ENCODE measurements around the gene OLFML3.
"Not testable (repeated sequence)": the region's sequence is repeated elsewhere in the genome, so short reads cannot be mapped to it uniquely, and the experiment has no call there.

Gene OLFML3

GRCh38 chr1:113990530-113990929 is 11.3 kb downstream of the OLFML3 start:
- DNase-seq (ENCODE audit: low read depth, low spot score) = no peak

DNA sequence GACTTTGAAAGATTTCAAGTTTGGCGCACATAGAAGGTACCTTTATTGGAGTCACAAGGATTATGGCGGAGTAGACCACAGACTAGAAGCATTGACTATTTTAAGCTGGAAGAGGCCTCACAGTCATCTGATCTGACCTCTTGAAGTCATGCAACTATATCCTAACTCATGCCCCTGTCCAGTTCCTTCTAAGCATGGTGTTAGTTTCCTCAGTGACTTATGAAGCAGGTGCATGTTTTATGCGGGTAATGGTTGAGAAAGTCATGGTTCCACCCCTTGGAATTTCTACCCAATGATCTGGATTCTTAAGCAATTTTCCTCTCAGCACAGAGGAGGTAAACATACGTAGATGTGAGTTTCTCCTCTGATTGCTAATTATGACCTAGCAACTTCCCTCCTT is 11.7 kb downstream of the OLFML3 start:
- no peak overlapping the region for H3K27ac ChIP-seq
- DNase-seq (ENCODE audit: low read depth, low spot score) = no peak

More at GRCh38 chr1:113990530-113990929, 11.3 kb downstream of the OLFML3 start:
- no peak overlapping the region for H3K27ac ChIP-seq

DNA sequence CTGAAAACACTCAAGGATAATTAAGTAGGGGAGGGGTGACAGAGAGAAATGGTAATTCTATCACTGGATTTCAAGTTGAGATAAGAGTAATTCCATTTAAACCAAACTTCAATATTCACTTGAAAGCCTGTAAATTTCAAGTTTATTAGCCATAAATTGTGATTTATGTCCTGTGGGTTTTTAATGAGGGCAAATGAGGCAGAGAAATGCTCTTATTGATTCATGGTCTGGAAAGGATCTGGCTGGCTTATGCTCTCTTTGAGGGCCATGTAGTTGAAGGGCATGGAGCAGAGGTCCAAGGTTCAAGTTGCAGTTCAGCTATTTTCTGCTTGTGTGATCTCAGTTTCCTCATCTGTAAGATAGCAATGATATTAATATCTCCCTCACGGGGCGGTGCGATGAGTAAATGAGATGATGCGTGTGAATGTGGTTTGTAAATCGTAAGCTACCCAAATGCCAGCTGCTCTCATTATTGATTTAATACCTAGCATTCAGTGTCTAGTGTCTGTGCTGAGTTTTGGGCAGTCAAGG is 12.3 kb downstream of the OLFML3 start:
- DNase-seq (ENCODE audit: low read depth, low spot score) = no peak
- H3K27ac ChIP-seq = no peak overlapping the region

- no peak overlapping the region for H3K27ac ChIP-seq
- no peak for DNase-seq (ENCODE audit: low read depth, low spot score)
Measured at GRCh38 chr1:113993072-113993471, 13.8 kb downstream of the OLFML3 start.

- DNase-seq (ENCODE audit: low read depth, low spot score) = no peak
- H3K27ac ChIP-seq = no peak overlapping the region
Measured at GRCh38 chr1:113993766-113994165, 14.5 kb downstream of the OLFML3 start.

GRCh38 chr1:113995382-113995781 is 16.1 kb downstream of the OLFML3 start:
- H3K27ac ChIP-seq = no peak overlapping the region
- no peak for DNase-seq (ENCODE audit: low read depth, low spot score)

DNA sequence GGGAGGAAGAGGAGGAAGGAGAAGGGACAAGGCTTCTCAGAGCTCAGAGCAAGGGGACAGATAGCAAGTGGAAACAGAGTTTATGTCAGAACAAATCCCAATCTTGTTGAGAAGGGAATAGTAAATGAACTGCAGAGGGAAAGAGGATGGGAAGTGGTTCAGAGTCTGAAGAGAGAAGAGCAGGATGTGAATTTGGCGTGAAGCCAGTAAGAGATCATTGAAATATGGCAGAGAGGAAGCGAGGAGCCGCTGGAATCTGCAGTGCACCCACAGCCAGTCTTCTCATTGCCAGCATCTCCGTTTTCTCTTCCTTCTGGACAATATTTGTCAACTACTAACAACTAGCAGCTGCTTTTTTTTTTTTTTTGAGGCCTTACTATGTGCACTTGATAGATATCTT is 19.1 kb downstream of the OLFML3 start:
- H3K27ac ChIP-seq = no peak overlapping the region
- no peak for DNase-seq (ENCODE audit: low read depth, low spot score)

DNA sequence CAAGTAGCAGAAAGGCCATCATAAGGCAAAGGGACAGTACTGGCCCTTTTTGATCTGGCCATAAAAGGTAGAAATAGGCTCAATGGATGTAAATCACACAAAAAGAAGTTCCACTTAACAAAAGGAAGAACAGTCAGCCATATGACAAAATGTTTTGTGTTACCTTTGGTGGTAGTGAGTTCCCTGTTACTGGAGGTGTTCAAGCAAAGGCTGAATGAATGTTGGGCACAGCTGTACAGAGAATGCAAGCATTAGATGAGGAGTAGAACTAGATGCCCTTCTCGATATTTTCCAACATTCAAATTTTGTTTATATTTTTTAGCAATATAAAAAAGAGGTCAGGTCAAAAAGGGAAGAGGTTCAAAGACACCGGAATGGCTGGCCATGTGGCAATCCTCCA is 20.0 kb downstream of the OLFML3 start:
- no peak for DNase-seq (ENCODE audit: low read depth, low spot score)
- H3K27ac ChIP-seq = no peak overlapping the region

DNA sequence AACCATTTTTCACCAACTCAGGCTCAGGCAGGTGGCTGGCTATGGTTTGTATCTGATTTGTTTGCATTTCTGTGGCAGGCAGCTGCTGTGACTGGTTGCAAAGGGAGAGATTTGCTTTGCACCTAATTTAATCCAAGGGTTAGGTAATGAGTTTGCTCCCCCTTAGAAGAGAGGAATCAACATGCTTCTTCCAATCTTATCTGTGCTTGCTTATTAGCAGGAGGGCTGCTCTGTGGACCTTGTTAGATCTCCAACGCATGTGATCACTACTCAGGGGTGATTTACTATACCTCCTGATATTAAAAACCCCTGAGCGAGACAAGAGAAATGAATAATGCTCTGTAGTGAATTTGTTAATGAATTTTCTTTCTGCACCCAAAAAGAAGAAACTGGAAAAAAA is 20.5 kb downstream of the OLFML3 start:
- H3K27ac ChIP-seq = no peak overlapping the region
- DNase-seq (ENCODE audit: low read depth, low spot score) = no peak

DNA sequence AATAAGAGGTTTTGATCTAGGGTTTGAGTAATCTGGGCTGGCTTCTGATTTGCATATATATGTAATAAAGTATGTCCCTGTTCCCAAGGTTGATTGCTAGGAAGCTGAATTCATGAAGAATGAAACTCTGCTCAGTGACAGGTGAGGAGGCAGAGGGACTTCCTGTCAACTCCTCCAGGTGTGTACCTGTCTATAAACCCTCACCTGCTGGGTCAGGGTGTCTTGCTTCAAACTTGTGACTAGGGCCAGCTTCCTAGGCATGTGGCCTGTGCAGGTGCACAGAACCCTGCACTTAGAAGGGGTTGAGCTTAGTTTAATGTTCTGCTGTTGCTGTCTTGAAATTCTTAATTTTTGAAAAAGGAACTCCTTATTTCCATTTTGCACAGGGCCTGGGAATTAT is 21.1 kb downstream of the OLFML3 start:
- no peak for DNase-seq (ENCODE audit: low read depth, low spot score)
- no peak overlapping the region for H3K27ac ChIP-seq

DNA sequence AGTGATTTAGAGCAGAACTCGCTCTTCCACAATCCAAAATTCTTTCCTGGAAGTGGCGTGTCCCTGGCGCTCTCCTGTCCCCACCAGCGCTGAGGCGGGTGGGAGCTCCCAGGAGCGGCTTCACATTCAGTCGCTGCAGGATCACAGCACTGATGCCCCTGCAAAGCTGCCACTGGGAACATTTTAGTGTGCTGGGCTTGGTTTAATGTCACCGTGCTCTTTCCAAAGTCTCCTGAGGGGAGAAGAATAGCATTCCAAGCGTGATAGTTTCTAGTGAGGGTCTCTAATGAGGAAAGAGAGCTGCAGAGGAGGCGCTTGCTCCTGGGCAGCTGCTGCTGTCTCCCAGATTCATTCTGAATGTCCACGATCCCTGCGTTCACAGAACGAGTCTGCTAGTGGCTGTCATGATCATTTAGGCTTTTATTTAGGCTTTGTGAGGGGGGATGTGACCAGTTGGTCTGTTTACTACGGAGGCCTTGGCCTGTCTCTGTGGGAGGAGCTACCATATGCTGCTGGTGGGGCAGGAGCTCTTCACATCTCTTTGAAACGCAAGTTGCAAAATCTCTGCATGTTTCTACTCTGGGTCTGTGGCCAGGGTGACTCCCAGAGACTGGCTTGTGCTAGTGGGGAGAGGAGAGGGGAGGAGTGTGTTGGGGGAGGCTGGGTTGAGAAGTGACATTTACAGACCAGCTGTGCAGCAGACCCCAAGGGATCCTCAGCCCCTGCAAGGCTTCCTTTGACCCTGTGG is 23.4 kb downstream of the OLFML3 start:
- no peak for DNase-seq (ENCODE audit: low read depth, low spot score)

DNA sequence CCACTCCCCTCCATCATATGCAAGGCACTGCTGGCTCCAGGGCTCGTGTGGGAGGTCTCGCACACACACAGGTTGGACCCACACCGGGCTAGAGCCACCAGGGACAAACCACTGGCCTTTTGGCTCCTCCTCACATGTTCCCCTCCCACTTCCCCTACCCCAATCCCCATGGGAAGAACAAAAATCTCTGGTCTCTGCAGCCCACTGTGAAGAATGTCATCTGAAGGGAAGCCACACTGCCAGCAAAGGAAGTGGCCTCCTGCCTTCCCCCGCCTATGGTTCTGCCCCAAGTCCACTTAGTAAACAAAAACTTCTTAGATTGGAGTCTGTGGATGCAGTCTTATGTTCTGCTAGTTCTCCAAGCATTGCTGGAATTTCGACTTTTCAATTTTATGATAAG is 24.2 kb downstream of the OLFML3 start:
- no peak overlapping the region for H3K27ac ChIP-seq
- DNase-seq (ENCODE audit: low read depth, low spot score) = no peak

More for the DNA sequence above, 23.4 kb downstream of the OLFML3 start:
- no peak overlapping the region for H3K27ac ChIP-seq

GRCh38 chr1:114006825-114007224 is 27.6 kb downstream of the OLFML3 start:
- not testable (repeated sequence) for H3K27ac ChIP-seq

GRCh38 chr1:114008480-114008941 is 29.2 kb downstream of the OLFML3 start:
- no peak for DNase-seq (ENCODE audit: low read depth, low spot score)
- no peak overlapping the region for H3K27ac ChIP-seq

More at GRCh38 chr1:114006825-114007224, 27.6 kb downstream of the OLFML3 start:
- not testable (repeated sequence) for DNase-seq (ENCODE audit: low read depth, low spot score)

- H3K27ac ChIP-seq = no peak overlapping the region
- DNase-seq (ENCODE audit: low read depth, low spot score) = no peak
Measured at GRCh38 chr1:114008993-114009392, 29.7 kb downstream of the OLFML3 start.

DNA sequence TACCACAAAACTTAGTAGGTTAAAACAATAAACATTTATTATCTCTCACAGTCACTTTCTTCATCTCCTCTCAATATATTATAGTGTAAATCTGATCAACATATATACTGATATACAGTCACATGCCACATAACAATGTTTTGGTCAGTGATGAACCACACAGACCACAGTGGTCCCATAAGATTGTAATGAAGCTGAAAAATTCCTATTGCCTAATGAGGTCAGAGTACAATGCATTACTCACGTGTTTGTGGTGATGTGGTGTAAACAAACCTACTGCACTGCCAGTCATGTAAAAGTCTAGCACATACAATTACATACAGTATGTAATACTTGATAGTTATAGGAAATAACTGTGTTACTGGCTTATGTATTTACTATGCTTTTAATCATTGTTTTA is 30.1 kb downstream of the OLFML3 start:
- no peak for DNase-seq (ENCODE audit: low read depth, low spot score)
- H3K27ac ChIP-seq = no peak overlapping the region

DNA sequence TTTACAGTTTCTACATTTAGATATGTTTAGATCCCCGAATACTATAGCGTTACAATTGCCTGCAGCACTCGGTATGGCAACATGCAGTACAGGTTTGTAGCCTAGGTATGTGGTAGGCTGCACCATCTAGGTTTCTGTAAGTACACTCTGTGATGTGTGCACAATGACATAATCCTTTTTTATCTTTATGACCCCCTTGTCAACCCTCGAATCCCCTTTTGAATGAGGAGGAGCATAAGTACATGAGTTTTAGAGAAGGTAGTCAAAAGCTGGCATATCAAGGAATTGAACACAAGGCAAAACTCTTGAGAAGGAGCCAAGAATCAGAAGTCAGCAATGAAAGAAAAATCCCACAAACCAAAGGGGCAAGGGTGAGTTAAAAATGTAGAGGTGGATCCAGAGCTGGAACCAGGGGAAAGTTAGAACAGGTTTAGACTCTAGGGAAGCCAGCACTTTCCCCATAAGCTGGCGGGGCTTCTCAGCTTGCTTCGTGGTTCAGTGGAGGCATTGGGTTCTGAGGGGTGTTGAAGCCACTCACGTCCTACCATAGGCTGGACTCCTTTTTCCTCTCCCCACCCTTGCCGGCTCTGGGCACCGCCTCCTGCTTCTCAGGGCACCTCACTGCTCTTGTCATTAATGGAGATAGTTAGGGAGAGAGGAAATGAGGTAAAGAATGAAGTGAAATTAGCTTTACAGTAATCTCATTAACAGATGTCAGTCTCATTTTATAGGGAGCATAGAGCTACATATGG is 31.3 kb downstream of the OLFML3 start:
- no peak for DNase-seq (ENCODE audit: low read depth, low spot score)
- H3K27ac ChIP-seq = no peak overlapping the region

DNA sequence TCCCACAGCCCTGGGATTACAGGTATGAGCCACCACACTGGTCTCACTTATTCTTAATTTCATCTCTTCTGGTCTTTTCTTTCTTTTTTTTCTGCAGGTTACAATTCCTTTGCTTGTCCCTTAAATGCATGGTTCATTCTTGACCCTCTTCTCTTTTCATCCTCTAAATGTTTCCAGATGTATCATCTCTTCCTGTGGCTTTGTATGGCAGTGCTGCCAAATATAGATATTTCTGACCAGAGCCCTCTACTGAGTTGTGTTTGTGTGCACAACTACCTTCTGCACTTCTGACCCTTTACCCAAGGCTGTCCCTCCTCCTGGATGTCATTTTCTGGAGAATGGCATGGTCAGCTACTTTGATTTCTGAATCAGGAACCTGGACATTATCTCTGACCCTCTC is 32.5 kb downstream of the OLFML3 start:
- no peak overlapping the region for H3K27ac ChIP-seq
- DNase-seq (ENCODE audit: low read depth, low spot score) = no peak

DNA sequence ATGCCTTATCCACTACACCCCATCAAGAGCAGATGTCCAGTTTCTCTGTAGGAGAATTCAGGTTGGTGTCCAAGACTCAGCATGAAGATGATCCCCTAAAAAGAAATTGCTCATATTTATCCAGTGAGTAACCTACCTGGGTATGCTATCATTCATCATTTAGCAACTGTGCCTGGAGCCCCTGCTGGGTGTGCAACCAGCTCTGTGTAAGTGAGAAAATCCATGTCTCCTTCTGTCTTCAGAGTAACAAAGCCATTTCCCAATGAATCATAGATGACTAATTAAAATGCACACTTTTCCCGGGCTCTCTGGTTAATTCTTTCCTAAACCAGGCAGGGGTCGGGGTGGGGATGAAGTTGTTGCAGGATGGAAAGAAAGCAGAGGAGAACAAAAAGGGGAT is 35.8 kb downstream of the OLFML3 start:
- no peak for DNase-seq (ENCODE audit: low read depth, low spot score)
- H3K27ac ChIP-seq = no peak overlapping the region

DNA sequence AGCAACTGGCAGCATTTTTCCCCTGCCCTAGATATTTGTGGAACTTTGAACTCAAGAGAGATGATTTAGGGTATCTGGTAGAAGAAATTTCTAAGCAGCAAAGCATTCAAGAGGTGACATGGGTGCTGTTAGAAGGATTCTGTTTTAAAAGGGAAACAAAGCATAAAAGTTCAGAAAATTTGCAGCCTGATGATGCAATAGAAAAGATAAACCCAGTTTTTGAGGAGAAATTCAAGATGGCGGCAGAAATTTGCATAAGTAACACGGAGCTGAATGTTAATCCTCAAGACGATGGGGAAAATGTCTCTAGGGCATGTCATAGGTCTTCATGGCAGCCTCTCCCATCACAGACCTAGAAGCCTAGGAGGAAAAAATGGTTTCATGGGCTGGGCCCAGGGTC is 40.5 kb downstream of the OLFML3 start:
- not testable (repeated sequence) for H3K27ac ChIP-seq

GRCh38 chr1:114021665-114022099 is 42.4 kb downstream of the OLFML3 start:
- H3K27ac ChIP-seq = no peak overlapping the region
- DNase-seq (ENCODE audit: low read depth, low spot score) = no peak

More for the DNA sequence above, 40.5 kb downstream of the OLFML3 start:
- DNase-seq (ENCODE audit: low read depth, low spot score) = not testable (repeated sequence)
